Breast epithelium (tissue), 3 donors: ENCODE data around the gene VPS26A.

Experiments used
- CTCF ChIP-seq, 3 donors: fragments of 450-650 bp; IDR thresholded peaks; one replicate each; pipeline ENCODE4 v1.5.1; 2016 to 2017; ENCODE audit warnings: antibody characterized with exemption in 3 of 3, mild to moderate bottlenecking in 3 of 3, moderate library complexity in 3 of 3
- POLR2A ChIP-seq: fragments of 450-650 bp; IDR thresholded peaks from one replicate; pipeline ENCODE4 v1.6.1; 2016; ENCODE audit warnings: antibody characterized with exemption, mild to moderate bottlenecking, moderate library complexity
- POLR2AphosphoS5 ChIP-seq, 3 donors: sonication (generic); formaldehyde crosslinking; IDR thresholded peaks; one replicate each; pipeline ENCODE4 v1.6.1; 2017; ENCODE audit warnings: antibody characterized with exemption in 3 of 3

GRCh38 chr10:69088471-69088769, 35.6 kb upstream of the VPS26A start:
- TF ChIP-seq CTCF (IDR thresholded peaks at IDR 0.05), result no peak
- TF ChIP-seq POLR2A, result no peak
- no peak for TF ChIP-seq POLR2AphosphoS5 (IDR thresholded peaks at IDR 0.05)
